Measurements from ENCODE around the gene GRIA4.
A peak's percentile ranks its signal among the peaks of the same experiment; 100 is the strongest.

The GRIA4 gene

DNA sequence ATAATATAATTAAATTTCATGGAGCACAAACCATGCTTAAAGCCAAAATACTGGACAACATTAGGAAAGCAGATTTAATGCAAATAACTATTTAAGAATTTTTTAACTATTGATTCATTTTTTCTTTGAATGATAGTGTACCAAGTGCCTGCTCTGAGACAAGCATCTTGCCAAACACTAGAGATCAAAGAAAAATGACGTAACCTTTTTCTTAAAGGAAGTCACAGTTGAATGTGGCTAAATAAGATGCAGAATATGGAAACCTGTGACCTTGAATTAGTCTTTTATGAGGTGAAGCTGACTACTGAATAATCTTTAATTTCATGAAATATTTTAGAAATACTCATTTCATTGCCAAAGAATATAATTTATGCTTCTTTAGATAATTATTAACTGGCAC is 308.2 kb downstream of the GRIA4 start:
- no peaks in the 10 kb centered on the region for H3K36me3 ChIP-seq (replicated peaks)
- H3K27me3 ChIP-seq (replicated peaks): no peaks in the 10 kb centered on the region
- H3K27ac ChIP-seq: no peak overlapping the region
- in situ Hi-C loops (cut with HindIII; ENCODE audit: low pct_ligation_motif_present, low sequenced_read_pairs): no loop called here
- no peak overlapping the region for H3K4me3 ChIP-seq (ENCODE audit: low read depth, low read length)
- DNase-seq: no peak
- TF ChIP-seq, protein P1, sequence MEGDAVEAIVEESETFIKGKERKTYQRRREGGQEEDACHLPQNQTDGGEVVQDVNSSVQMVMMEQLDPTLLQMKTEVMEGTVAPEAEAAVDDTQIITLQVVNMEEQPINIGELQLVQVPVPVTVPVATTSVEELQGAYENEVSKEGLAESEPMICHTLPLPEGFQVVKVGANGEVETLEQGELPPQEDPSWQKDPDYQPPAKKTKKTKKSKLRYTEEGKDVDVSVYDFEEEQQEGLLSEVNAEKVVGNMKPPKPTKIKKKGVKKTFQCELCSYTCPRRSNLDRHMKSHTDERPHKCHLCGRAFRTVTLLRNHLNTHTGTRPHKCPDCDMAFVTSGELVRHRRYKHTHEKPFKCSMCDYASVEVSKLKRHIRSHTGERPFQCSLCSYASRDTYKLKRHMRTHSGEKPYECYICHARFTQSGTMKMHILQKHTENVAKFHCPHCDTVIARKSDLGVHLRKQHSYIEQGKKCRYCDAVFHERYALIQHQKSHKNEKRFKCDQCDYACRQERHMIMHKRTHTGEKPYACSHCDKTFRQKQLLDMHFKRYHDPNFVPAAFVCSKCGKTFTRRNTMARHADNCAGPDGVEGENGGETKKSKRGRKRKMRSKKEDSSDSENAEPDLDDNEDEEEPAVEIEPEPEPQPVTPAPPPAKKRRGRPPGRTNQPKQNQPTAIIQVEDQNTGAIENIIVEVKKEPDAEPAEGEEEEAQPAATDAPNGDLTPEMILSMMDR (IDR thresholded peaks at IDR 0.05; ENCODE audit: low read depth, low read length, missing control alignments): no peak

DNA sequence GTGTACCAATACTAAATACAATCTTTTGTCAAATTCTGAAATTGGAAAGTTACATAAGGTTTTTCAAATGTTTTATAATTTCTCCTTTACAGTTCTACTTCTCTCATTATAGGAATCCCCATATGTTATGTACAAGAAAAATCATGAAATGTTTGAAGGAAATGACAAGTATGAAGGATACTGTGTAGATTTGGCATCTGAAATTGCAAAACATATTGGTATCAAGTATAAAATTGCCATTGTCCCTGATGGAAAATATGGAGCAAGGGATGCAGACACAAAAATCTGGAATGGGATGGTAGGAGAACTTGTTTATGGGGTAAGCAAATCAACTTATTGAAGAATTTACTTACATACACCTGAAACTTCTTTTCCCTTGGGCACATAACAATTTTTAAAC is 308.7 kb downstream of the GRIA4 start:
- Histone ChIP-seq H3K27me3 (replicated peaks) (no peaks in the 10 kb centered on the region), H3K36me3 (replicated peaks) (no peaks in the 10 kb centered on the region), H3K27ac (no peak overlapping the region), H3K4me3 (ENCODE audit: low read depth, low read length) (no peak overlapping the region)
- DNase-seq: no peak
- in situ Hi-C loops (cut with HindIII; ENCODE audit: low pct_ligation_motif_present, low sequenced_read_pairs): no loop called here
- TF ChIP-seq, protein P1 (IDR thresholded peaks at IDR 0.05; ENCODE audit: low read depth, low read length, missing control alignments): no peak

GRCh38 chr11:105923252-105923651 is 313.4 kb downstream of the GRIA4 start:
- no peak for DNase-seq
- H3K36me3 ChIP-seq (replicated peaks): no peaks in the 10 kb centered on the region
- H3K4me3 ChIP-seq (ENCODE audit: low read depth, low read length): no peak overlapping the region
- no peaks in the 10 kb centered on the region for H3K27me3 ChIP-seq (replicated peaks)
- TF ChIP-seq, protein P1 (IDR thresholded peaks at IDR 0.05; ENCODE audit: low read depth, low read length, missing control alignments): no peak
- in situ Hi-C loops (cut with HindIII; ENCODE audit: low pct_ligation_motif_present, low sequenced_read_pairs): no loop called here
- no peak overlapping the region for H3K27ac ChIP-seq

DNA sequence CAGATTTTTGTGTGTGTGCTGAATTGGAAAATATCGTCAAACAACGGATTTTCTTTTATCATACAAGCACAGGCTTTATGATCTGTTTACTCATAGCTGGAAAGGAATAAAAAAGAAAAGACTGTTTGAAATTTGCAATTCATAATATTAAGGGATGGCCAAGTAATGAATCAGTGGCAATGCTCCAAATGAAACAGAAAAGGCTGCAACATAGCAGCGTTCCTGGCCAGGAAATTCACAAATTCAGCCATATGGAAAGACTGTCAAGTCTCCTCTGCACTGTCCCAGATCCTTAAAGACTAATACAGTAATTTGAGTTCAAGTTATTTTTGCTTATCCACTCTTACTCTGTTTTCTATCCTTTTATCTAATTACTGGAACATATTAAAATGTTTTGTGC is 313.9 kb downstream of the GRIA4 start:
- Histone ChIP-seq H3K27me3 (replicated peaks) (no peaks in the 10 kb centered on the region), H3K4me3 (ENCODE audit: low read depth, low read length) (no peak overlapping the region), H3K27ac (no peak overlapping the region), H3K36me3 (replicated peaks) (no peaks in the 10 kb centered on the region)
- TF ChIP-seq, protein P1 (IDR thresholded peaks at IDR 0.05; ENCODE audit: low read depth, low read length, missing control alignments): no peak
- peak; percentile 45 for DNase-seq
- in situ Hi-C loops (cut with HindIII; ENCODE audit: low pct_ligation_motif_present, low sequenced_read_pairs): no loop called here

GRCh38 chr11:105929084-105929955 is 319.4 kb downstream of the GRIA4 start:
- TF ChIP-seq, protein P1 (IDR thresholded peaks at IDR 0.05; ENCODE audit: low read depth, low read length, missing control alignments): no peak
- Histone ChIP-seq H3K27me3 (replicated peaks) (no peaks in the 10 kb centered on the region), H3K27ac (no peak overlapping the region), H3K4me3 (ENCODE audit: low read depth, low read length) (no peak overlapping the region), H3K36me3 (replicated peaks) (no peaks in the 10 kb centered on the region)
- DNase-seq: no peak
- in situ Hi-C loops (cut with HindIII; ENCODE audit: low pct_ligation_motif_present, low sequenced_read_pairs): no loop called here
